ENCODE data around the gene HRH2.

GRCh38 chr5:175674731-175675346 is 17.0 kb downstream of the HRH2 start:
- TF ChIP-seq CTCF (IDR thresholded peaks at IDR 0.05; ENCODE audit: low read depth, low read length, poor library complexity, severe bottlenecking) (no peak), EZH2phosphoT487 (IDR thresholded peaks at IDR 0.05; ENCODE audit: borderline replicate concordance, low read length) (no peak)
